Epithelial cell of prostate (primary cell): Measurements from ENCODE around the gene PRDM16.

Experiments used
- DNase-seq: peaks from one replicate; pipeline ENCODE4 v3.0.0-alpha.2; 2011; ENCODE audit warnings: low read depth, low spot score
- H3K27ac ChIP-seq: fragments of 450-650 bp; 2 replicates; pipeline ENCODE4 v1.5.1; 2017; ENCODE audit warnings: mild to moderate bottlenecking

Gene PRDM16

GRCh38 chr1:3133686-3134085 lies 64.7 kb downstream of the PRDM16 start:
- DNase-seq: no peak
- no peak overlapping the region for H3K27ac ChIP-seq

- DNase-seq: no peak
- no peak overlapping the region for H3K27ac ChIP-seq
Observed at GRCh38 chr1:3134381-3135072, 65.5 kb downstream of the PRDM16 start.

- H3K27ac ChIP-seq: no peak overlapping the region
- no peak for DNase-seq
Observed at GRCh38 chr1:3135073-3135702, 66.2 kb downstream of the PRDM16 start.

GRCh38 chr1:3135744-3136455 lies 66.9 kb downstream of the PRDM16 start:
- no peak overlapping the region for H3K27ac ChIP-seq
- no peak for DNase-seq

GRCh38 chr1:3136532-3136931 lies 67.5 kb downstream of the PRDM16 start:
- no peak for DNase-seq

GRCh38 chr1:3137111-3138100 lies 68.4 kb downstream of the PRDM16 start:
- DNase-seq: no peak
- H3K27ac ChIP-seq: no peak overlapping the region

More at GRCh38 chr1:3136532-3136931, 67.5 kb downstream of the PRDM16 start:
- H3K27ac ChIP-seq: no peak overlapping the region

GRCh38 chr1:3138623-3139151 lies 69.7 kb downstream of the PRDM16 start:
- DNase-seq: no peak
- no peak overlapping the region for H3K27ac ChIP-seq

- no peak for DNase-seq
- H3K27ac ChIP-seq: no peak overlapping the region
Observed at GRCh38 chr1:3139451-3139852, 70.4 kb downstream of the PRDM16 start.

GRCh38 chr1:3139871-3140361 lies 70.9 kb downstream of the PRDM16 start:
- no peak for DNase-seq

GRCh38 chr1:3140437-3140836 lies 71.4 kb downstream of the PRDM16 start:
- no peak overlapping the region for H3K27ac ChIP-seq
- no peak for DNase-seq

More at GRCh38 chr1:3139871-3140361, 70.9 kb downstream of the PRDM16 start:
- H3K27ac ChIP-seq: no peak overlapping the region

GRCh38 chr1:3141129-3141528 lies 72.1 kb downstream of the PRDM16 start:
- H3K27ac ChIP-seq: no peak overlapping the region
- DNase-seq: no peak

GRCh38 chr1:3141836-3142235 lies 72.8 kb downstream of the PRDM16 start:
- H3K27ac ChIP-seq: no peak overlapping the region
- no peak for DNase-seq

- no peak for DNase-seq
- no peak overlapping the region for H3K27ac ChIP-seq
Observed at GRCh38 chr1:3142236-3142635, 73.2 kb downstream of the PRDM16 start.

- no peak for DNase-seq
- no peak overlapping the region for H3K27ac ChIP-seq
Observed at GRCh38 chr1:3142751-3143150, 73.7 kb downstream of the PRDM16 start.

GRCh38 chr1:3145532-3146325 lies 76.7 kb downstream of the PRDM16 start:
- H3K27ac ChIP-seq: no peak overlapping the region
- no peak for DNase-seq

GRCh38 chr1:3146458-3146857 lies 77.5 kb downstream of the PRDM16 start:
- H3K27ac ChIP-seq: no peak overlapping the region
- DNase-seq: no peak

GRCh38 chr1:3146907-3147306 lies 77.9 kb downstream of the PRDM16 start:
- H3K27ac ChIP-seq: no peak overlapping the region
- no peak for DNase-seq

- no peak for DNase-seq
- H3K27ac ChIP-seq: no peak overlapping the region
Observed at GRCh38 chr1:3148171-3148570, 79.2 kb downstream of the PRDM16 start.

- DNase-seq: no peak
- H3K27ac ChIP-seq: no peak overlapping the region
Observed at GRCh38 chr1:3149277-3149676, 80.3 kb downstream of the PRDM16 start.
